Keratinocyte (primary cell): ENCODE results near the gene RPP14. TPM values are rescaled to one million over a fixed set of nuclear protein-coding genes. Genes with fewer than 3 reads are reported as not detected.

Source experiments
- DNase-seq: peaks from one replicate; pipeline ENCODE4 v3.0.0-alpha.2; 2011; ENCODE audit warnings: low read depth, missing footprints, low spot score
- FAIRE-seq: peaks from 2 replicates; lab custom pipeline; 2011; peaks lifted over from hg19 to GRCh38; lab: Jason Lieb, UNC
- H2AFZ ChIP-seq: 2 replicates; pipeline ENCODE4 v1.6.0; 2012; ENCODE audit warnings: low read length, control low read depth, inconsistent platforms; ENCODE audit not compliant: control insufficient read depth
- H3K27ac ChIP-seq: 2 replicates; pipeline ENCODE4 v1.5.1; 2011; ENCODE audit warnings: low read length; ENCODE audit not compliant: control insufficient read depth, insufficient read depth
- H3K27me3 ChIP-seq: 3 replicates; pipeline ENCODE4 v1.6.0; 2011; ENCODE audit warnings: low read length; ENCODE audit not compliant: control insufficient read depth, insufficient read depth; ENCODE audit errors: extremely low read depth
- H3K36me3 ChIP-seq, 2 experiments: 2 replicates in 1 of 2; 3 replicates in 1 of 2; pipeline ENCODE4 v1.5.1; 2011; ENCODE audit warnings: low read length in 2 of 2, mild to moderate bottlenecking in 1 of 2; ENCODE audit not compliant: control insufficient read depth in 2 of 2, insufficient read depth in 2 of 2; ENCODE audit errors: extremely low read depth in 1 of 2
- H3K4me1 ChIP-seq: 3 replicates; pipeline ENCODE4 v1.5.1; 2011; ENCODE audit warnings: low read length; ENCODE audit not compliant: control insufficient read depth, insufficient read depth; ENCODE audit errors: extremely low read depth
- H3K4me2 ChIP-seq: 3 replicates; pipeline ENCODE4 v1.6.0; 2011; ENCODE audit warnings: low read depth, low read length; ENCODE audit not compliant: control insufficient read depth, insufficient read depth; ENCODE audit errors: extremely low read depth
- H3K4me3 ChIP-seq, 3 experiments: fragments of 200-600 bp in 1 of 3; sonication (generic) in 1 of 3; 2 replicates in 2 of 3; 3 replicates in 1 of 3; pipeline ENCODE4 v1.5.1; 2011 to 2016; ENCODE audit warnings: low read length in 3 of 3, mild to moderate bottlenecking in 3 of 3, control low read depth in 2 of 3, inconsistent platforms in 1 of 3, low read depth in 1 of 3, mixed read lengths in 1 of 3, mixed run types in 1 of 3, moderate library complexity in 1 of 3; ENCODE audit not compliant: control insufficient read depth in 2 of 3, insufficient read depth in 2 of 3; ENCODE audit errors: extremely low read depth in 1 of 3
- H3K79me2 ChIP-seq: 2 replicates; pipeline ENCODE4 v1.6.0; 2012; ENCODE audit warnings: low read length; ENCODE audit not compliant: control insufficient read depth, insufficient read depth
- H3K9ac ChIP-seq: 3 replicates; pipeline ENCODE4 v1.6.0; 2011; ENCODE audit warnings: low read length; ENCODE audit not compliant: control insufficient read depth, insufficient read depth; ENCODE audit errors: extremely low read depth
- H3K9me1 ChIP-seq: 3 replicates; pipeline ENCODE4 v1.6.0; 2011; ENCODE audit warnings: low read length; ENCODE audit not compliant: control insufficient read depth, insufficient read depth; ENCODE audit errors: extremely low read depth
- H3K9me3 ChIP-seq: 2 replicates; pipeline ENCODE4 v1.5.1; 2012; ENCODE audit warnings: low read depth, low read length; ENCODE audit not compliant: control insufficient read depth
- H4K20me1 ChIP-seq: 3 replicates; pipeline ENCODE4 v1.6.0; 2011; ENCODE audit warnings: low read length; ENCODE audit not compliant: control insufficient read depth, insufficient read depth; ENCODE audit errors: extremely low read depth
- EZH2 ChIP-seq: IDR thresholded peaks from one replicate; pipeline ENCODE4 v1.6.1; 2012; ENCODE audit warnings: inconsistent platforms, mild to moderate bottlenecking, low read length, moderate library complexity
- dilution Hi-C: fragments of 300-500 bp; cut with MboI; formaldehyde crosslinking; loops from one replicate; pipeline ENCODE4 v1.7.0; 2020; ENCODE audit warnings: low sequenced_read_pairs; ENCODE audit not compliant: extremely low pct_ligation_motif_present
- polyA plus RNA-seq, 5 experiments: library from polyadenylated mRNA; depleted of rRNA in 3 of 5; stranded (reverse) in 3 of 5; stranded (forward) in 1 of 5; unstranded in 1 of 5; fragments of >200 nt; gene quantifications; 1 replicate in 1 of 5; 2 replicates in 3 of 5; 3 replicates in 1 of 5; pipeline versions ENCODE4 v1.2.1 to v1.2.3, GENCODE V29; 2011 to 2012; ENCODE audit warnings: missing spikeins in 2 of 5, low read depth in 1 of 5, low replicate concordance in 1 of 5
- TF ChIP-seq, protein P1 (sequence below), 3 experiments: IDR thresholded peaks in 1 of 3; conservative IDR thresholded peaks in 1 of 3; optimal IDR thresholded peaks in 1 of 3; 2 replicates in 2 of 3; 3 replicates in 1 of 3; pipeline versions ENCODE3 to v1.5.1; 2011; ENCODE audit warnings: low read length in 3 of 3, mild to moderate bottlenecking in 3 of 3, moderate library complexity in 2 of 3, control low read depth in 1 of 3, inconsistent platforms in 1 of 3; ENCODE audit not compliant: insufficient read depth in 2 of 3; ENCODE audit errors: extremely low read depth in 1 of 3

The RPP14 gene
- polyA plus RNA-seq, 1 donor (not counting 4 experiments of a cell fraction or from before 2014, with no cell fraction given): 24.6 TPM

GRCh38 chr3:58358808-58359207, 52.8 kb downstream of the RPP14 start:
- TF ChIP-seq EZH2: no peak
- TF ChIP-seq, protein P1, sequence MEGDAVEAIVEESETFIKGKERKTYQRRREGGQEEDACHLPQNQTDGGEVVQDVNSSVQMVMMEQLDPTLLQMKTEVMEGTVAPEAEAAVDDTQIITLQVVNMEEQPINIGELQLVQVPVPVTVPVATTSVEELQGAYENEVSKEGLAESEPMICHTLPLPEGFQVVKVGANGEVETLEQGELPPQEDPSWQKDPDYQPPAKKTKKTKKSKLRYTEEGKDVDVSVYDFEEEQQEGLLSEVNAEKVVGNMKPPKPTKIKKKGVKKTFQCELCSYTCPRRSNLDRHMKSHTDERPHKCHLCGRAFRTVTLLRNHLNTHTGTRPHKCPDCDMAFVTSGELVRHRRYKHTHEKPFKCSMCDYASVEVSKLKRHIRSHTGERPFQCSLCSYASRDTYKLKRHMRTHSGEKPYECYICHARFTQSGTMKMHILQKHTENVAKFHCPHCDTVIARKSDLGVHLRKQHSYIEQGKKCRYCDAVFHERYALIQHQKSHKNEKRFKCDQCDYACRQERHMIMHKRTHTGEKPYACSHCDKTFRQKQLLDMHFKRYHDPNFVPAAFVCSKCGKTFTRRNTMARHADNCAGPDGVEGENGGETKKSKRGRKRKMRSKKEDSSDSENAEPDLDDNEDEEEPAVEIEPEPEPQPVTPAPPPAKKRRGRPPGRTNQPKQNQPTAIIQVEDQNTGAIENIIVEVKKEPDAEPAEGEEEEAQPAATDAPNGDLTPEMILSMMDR (optimal IDR thresholded peaks at IDR 0.05 in 1 of 3, IDR thresholded peaks at IDR 0.05 in 1 of 3, conservative IDR thresholded peaks at IDR 0.05 in 1 of 3; ENCODE audit: extremely low read depth in 1 of 3, insufficient read depth in 2 of 3, low read length in 3 of 3): no peak
- no peak overlapping the region for H3K4me2 ChIP-seq
- H3K9ac ChIP-seq: no peak overlapping the region
- no peak overlapping the region for H3K4me3 ChIP-seq
- no peak for FAIRE-seq
- no peak overlapping the region for H2AFZ ChIP-seq
- H4K20me1 ChIP-seq: peaks cover 3% of the 10 kb centered on the region
- no peak overlapping the region for H3K27ac ChIP-seq
- dilution Hi-C loops: no loop called here
- DNase-seq: no peak
- no peaks in the 10 kb centered on the region for H3K79me2 ChIP-seq
- no peaks in the 10 kb centered on the region for H3K9me3 ChIP-seq
- no peaks in the 10 kb centered on the region for H3K36me3 ChIP-seq
- no peaks in the 10 kb centered on the region for H3K27me3 ChIP-seq
- peaks cover 8% of the 10 kb centered on the region for H3K4me1 ChIP-seq
- H3K9me1 ChIP-seq: peaks cover 2% of the 10 kb centered on the region

DNA sequence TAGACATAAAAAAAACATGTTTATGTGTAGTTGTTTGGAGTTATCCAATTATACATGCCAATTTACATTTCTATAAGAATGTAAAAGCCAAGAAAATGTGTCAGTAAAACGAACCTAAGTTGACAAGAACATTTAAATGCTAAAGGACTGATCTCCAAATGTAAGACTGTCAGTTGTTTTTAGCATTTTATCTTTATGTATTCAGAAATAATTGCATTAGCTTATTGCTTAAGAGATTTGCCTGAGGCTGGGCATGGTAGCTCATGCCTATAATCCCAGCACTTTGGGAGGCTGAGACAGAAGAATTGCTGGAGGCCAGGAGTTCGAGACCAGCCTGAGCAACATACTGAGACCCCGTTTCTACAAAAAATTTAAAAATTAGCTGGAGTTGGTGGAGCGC, 53.6 kb downstream of the RPP14 start:
- Histone ChIP-seq H3K9me3 (no peaks in the 10 kb centered on the region), H2AFZ (no peak overlapping the region), H3K4me2 (no peak overlapping the region), H3K4me1 (peaks cover 8% of the 10 kb centered on the region), H3K79me2 (no peaks in the 10 kb centered on the region), H3K9ac (no peak overlapping the region), H3K27me3 (no peaks in the 10 kb centered on the region), H3K36me3 (no peaks in the 10 kb centered on the region), H3K27ac (no peak overlapping the region), H3K9me1 (peaks cover 2% of the 10 kb centered on the region), H3K4me3 (no peak overlapping the region), H4K20me1 (peaks cover 3% of the 10 kb centered on the region)
- dilution Hi-C loops: no loop called here
- TF ChIP-seq EZH2: no peak
- TF ChIP-seq, protein P1 (optimal IDR thresholded peaks at IDR 0.05 in 1 of 3, IDR thresholded peaks at IDR 0.05 in 1 of 3, conservative IDR thresholded peaks at IDR 0.05 in 1 of 3; ENCODE audit: extremely low read depth in 1 of 3, insufficient read depth in 2 of 3, low read length in 3 of 3): no peak
- DNase-seq: no peak
- no peak for FAIRE-seq
